GM18951 (cell line): ENCODE data around the gene DUSP11.

ENCODE experiments used
- POLR2A ChIP-seq: IDR thresholded peaks from 4 replicates; pipeline ENCODE4 v1.6.1; 2011; ENCODE audit warnings: mild to moderate bottlenecking; ENCODE audit not compliant: insufficient read length, insufficient read depth; ENCODE audit errors: extremely low read depth
- in situ Hi-C: fragments of 300-500 bp; cut with MboI; formaldehyde crosslinking; loops from one replicate; pipeline ENCODE4 v1.12.0; 2022; ENCODE audit warnings: low sequenced_read_pairs, mixed read lengths, inconsistent platforms; ENCODE audit not compliant: unreplicated experiment

Gene DUSP11

DNA sequence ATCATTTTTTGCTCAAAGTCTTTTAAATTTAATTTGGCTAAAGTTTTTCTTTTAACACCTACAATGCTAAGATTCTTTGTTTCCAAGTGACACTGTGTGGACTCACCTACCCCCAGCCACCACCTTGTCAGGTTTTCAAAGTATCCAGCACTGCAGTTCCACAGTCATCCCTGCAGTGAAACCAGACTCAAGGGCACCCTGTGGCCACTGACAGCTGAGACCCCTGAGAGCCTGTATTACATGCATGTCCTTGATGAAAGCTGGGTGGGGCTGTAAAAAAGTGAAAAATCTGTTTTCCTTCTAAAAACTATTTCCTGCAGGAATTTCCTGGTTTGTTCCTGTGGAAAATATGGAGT lies 62.7 kb downstream of the DUSP11 start:
- TF ChIP-seq POLR2A: no peak
- in situ Hi-C loops: no loop called here

GRCh38 chr2:73716543-73717250 lies 63.2 kb downstream of the DUSP11 start:
- in situ Hi-C loops: no loop called here
- no peak for TF ChIP-seq POLR2A

- TF ChIP-seq POLR2A: no peak
- in situ Hi-C loops: no loop called here
Measured at GRCh38 chr2:73714091-73714490, 65.8 kb downstream of the DUSP11 start.
